Stimulated activated CD4-positive, alpha-beta T cell treated with anti-CD3 and anti-CD28 coated beads, Interleukin-15, amount 100 ng/mL, for 48 hours (primary cell): ENCODE results near the gene RTP3.

Experiments
- DNase-seq, 2 donors: peaks; one replicate each; pipeline ENCODE4 v3.0.0-alpha.2; 2020; ENCODE audit warnings: low read depth in 2 of 2

RTP3 gene

GRCh38 chr3:46469680-46470357 is 28.0 kb upstream of the RTP3 start:
- no peak for DNase-seq

DNA sequence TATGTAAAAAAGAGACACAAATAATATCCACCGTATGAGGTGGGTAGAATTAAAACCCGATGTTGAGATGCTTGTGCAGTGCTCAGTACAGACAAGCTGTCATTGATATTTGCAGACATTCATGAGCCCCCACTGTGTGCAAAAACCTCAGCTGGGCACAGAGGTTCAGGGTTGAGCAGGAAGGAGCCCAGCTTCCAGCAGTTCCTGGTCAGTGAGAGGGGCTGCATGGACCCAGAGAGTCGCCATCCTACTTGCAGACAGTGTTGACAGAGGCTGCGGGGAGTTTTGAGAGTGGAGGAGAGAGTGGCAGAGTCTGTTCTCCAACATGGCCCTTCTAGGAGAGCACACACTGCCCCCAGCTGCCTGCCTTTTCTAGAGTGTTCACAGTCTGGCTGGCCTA is 26.9 kb upstream of the RTP3 start:
- no peak for DNase-seq

DNA sequence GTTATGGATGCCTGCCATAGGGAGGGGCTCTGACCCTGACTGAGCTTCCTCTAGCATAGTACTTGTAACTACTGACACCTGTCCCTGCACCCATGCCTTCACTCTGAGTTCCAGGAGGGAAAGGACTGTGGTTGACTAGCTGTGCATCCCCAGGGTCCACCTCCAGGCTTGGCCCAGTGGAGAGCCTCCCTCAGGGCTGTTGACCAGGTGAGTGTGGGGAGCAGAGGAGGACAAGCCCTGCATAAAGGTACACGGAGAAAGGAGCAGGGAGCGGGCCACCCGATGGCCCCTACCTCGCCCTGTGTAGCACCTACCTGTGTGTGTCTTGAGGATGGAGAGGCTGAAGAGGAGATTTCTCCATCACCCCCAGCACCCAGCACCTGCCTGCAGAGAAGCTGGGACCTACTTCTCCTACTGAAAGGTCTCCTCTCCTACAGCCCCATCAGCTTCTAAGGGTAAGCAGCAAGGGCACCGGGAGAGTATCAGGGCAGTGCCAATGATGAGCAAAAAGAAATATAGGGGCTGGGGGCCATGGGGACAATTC is 26.3 kb upstream of the RTP3 start:
- no peak for DNase-seq

DNA sequence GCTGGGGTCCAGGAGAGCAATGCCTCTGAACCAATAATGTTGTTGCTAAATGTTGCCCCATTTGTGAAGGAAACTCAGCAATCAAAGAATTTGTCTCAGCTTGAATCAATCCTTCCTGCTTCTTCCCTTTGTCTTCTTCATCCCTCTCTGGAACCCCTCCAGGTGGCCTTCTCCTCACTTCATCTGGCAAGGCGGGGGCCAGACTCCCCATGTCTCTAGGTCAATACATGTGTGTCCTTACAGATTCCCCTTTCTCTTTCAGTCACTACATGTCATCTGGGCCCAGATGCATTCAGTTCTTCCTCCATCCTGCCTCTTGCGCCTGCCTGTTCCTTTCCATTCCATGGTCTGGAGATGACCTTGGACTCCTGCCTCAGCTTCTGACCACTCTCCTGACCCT is 25.0 kb upstream of the RTP3 start:
- DNase-seq, result no peak

DNA sequence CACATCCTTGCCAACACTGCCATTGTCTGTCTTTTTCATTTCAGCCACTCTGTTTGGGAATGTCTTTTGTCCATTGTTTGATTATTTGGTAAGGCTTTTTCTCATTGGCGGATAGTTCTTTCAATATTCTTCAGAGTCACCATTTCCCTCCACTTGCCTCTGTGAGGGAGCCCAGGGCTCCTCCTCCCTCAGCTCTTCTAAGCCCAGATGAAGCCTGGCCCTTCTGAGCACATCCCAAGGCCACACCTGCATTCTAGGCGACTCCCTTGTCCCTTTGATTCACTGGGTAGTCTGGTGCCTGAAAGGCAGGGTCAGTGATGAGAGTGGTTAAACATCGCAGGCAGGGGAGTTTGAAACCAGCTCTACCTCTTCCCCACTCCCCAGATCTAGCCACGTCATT is 20.6 kb upstream of the RTP3 start:
- DNase-seq, result no peak

- no peak for DNase-seq
Measured at GRCh38 chr3:46477756-46478155, 20.0 kb upstream of the RTP3 start.

DNA sequence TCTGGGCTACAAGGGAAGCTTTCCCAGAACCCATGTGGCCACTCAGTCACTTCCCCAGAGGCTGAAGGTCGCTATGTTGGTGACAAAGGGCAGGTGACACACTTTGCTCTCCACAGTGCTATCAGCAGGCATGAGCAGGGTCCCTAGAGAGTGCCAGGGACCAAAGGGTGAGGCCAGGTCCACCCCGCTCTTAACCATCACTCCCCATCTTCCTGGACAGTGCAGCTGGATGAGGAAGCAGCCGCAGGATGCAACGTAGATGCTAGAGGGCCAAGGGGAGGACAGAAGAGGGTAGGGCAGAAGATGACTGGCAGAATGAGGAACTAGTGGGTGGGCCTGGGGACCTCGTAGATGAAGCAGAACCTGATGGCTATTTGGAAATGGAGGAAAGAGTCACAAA is 19.4 kb upstream of the RTP3 start:
- no peak for DNase-seq

GRCh38 chr3:46479021-46479420 is 18.8 kb upstream of the RTP3 start:
- DNase-seq, result no peak

GRCh38 chr3:46479696-46480095 is 18.1 kb upstream of the RTP3 start:
- DNase-seq, result no peak

DNA sequence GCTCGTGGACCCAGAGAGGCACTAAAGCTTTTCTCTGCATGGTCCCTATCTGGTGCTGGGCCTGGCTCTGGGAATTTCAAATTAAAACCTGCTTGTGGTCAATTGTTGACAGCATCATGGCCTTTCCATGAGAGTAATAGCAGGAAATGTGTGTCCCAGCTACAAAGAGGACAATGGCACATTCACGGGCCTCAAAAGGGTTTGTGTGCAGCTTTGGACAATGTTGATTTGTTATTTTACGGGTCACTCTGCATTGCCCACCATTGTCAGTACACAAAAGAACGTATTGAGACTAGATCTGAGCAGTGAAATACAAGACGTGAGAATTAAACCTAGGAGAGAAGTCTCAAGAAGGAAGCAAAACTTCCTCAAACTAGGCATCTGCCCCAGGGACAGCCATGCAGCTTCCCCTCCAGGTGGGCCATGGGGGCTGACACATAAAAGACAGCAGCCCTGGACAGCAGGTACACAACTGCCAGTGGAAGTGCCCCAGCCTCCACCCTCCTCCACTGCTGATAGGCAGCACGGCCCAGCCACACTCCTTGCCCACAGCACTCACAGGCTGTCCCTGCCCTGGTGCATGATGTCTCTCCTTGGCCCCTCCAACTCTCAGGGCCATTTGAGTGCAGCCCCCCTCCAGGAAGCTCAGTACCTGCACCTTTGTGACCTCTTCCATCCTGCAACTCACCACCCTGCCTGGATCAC is 17.1 kb upstream of the RTP3 start:
- no peak for DNase-seq

- DNase-seq, result no peak
Measured at GRCh38 chr3:46481636-46482035, 16.1 kb upstream of the RTP3 start.

- DNase-seq, result no peak
Measured at GRCh38 chr3:46482632-46483350, 15.0 kb upstream of the RTP3 start.

- no peak for DNase-seq
Measured at GRCh38 chr3:46483825-46484224, 14.0 kb upstream of the RTP3 start.

DNA sequence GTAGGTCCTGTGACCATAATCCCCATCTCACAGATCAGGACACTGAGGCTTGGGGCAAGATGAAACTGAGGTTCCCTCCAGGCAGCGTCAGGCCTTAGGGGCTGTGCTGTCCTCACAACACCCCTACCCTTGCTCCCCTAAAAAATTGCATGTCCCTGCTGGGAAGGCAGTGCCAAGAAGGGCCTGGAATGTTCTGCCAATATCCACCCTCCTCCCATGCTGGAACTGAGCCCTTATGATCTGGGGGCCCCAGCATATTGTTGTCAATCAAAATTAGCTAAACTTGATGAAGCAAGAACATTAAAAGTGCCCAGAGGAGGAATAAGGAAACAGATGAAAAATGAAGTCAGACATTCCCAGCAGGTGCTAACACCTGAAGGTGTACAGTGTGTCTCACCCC is 13.4 kb upstream of the RTP3 start:
- DNase-seq, result no peak

- DNase-seq, result no peak
Measured at GRCh38 chr3:46484911-46485778, 12.6 kb upstream of the RTP3 start.

DNA sequence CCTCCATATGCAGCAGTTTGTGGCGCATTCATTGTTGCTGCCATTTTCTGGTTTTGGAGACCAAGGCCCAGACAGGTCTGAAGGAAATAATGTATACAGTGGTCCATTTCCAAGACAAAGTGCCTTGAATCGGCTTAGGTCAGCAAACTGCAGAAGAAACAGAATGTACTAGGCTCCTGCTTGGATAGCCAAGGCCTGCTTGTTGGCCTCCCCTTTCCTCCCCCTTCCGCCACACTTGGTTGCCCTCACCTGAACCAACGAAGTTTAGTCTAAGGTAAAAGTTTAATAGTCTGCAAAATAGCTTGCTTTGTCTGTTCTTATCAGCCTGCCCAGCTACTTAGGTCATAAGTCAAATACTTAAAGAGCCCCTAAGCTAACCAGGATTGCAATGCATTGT is 12.0 kb upstream of the RTP3 start:
- DNase-seq, result no peak

- peak; percentile 87 to 94 for DNase-seq
Measured at GRCh38 chr3:46488735-46489361, 8.9 kb upstream of the RTP3 start.

GRCh38 chr3:46489381-46489780 is 8.4 kb upstream of the RTP3 start:
- no peak for DNase-seq

- DNase-seq, result no peak
Measured at GRCh38 chr3:46489875-46490274, 7.9 kb upstream of the RTP3 start.

GRCh38 chr3:46490338-46491084 is 7.3 kb upstream of the RTP3 start:
- no peak for DNase-seq
